Measurements from ENCODE around the gene SERPINB10.

SERPINB10 gene

GRCh38 chr18:63982361-63982760 lies 74.6 kb downstream of the SERPINB10 start:
- H3K4me3 ChIP-seq (replicated peaks; ENCODE audit: low read depth, low read length), result no peak overlapping the region
- no peaks in the 10 kb centered on the region for H3K27me3 ChIP-seq (replicated peaks; ENCODE audit: control insufficient read depth, insufficient read depth, low read length)
- no peak for DNase-seq (ENCODE audit: extremely low read depth, insufficient read length)
- peaks cover 36% of the 10 kb centered on the region for H3K36me3 ChIP-seq (ENCODE audit: control insufficient read depth, insufficient read depth, low read length)
- no peak for TF ChIP-seq CTCF (IDR thresholded peaks at IDR 0.05; ENCODE audit: insufficient read depth, low read length, poor library complexity, severe bottlenecking)
